Keratinocyte (primary cell): ENCODE measurements around the gene SRP54. TPM values are rescaled to one million over a fixed set of nuclear protein-coding genes. Genes with fewer than 3 reads are reported as not detected.

Experiments
- DNase-seq: peaks from one replicate; pipeline ENCODE4 v3.0.0-alpha.2; 2011; ENCODE audit warnings: low read depth, missing footprints, low spot score
- FAIRE-seq: peaks from 2 replicates; lab custom pipeline; 2011; peaks lifted over from hg19 to GRCh38; lab: Jason Lieb, UNC
- H2AFZ ChIP-seq: 2 replicates; pipeline ENCODE4 v1.6.0; 2012; ENCODE audit warnings: low read length, control low read depth, inconsistent platforms; ENCODE audit not compliant: control insufficient read depth
- H3K27ac ChIP-seq: 2 replicates; pipeline ENCODE4 v1.5.1; 2011; ENCODE audit warnings: low read length; ENCODE audit not compliant: control insufficient read depth, insufficient read depth
- H3K27me3 ChIP-seq: 3 replicates; pipeline ENCODE4 v1.6.0; 2011; ENCODE audit warnings: low read length; ENCODE audit not compliant: control insufficient read depth, insufficient read depth; ENCODE audit errors: extremely low read depth
- H3K36me3 ChIP-seq, 2 experiments: 2 replicates in 1 of 2; 3 replicates in 1 of 2; pipeline ENCODE4 v1.5.1; 2011; ENCODE audit warnings: low read length in 2 of 2, mild to moderate bottlenecking in 1 of 2; ENCODE audit not compliant: control insufficient read depth in 2 of 2, insufficient read depth in 2 of 2; ENCODE audit errors: extremely low read depth in 1 of 2
- H3K4me1 ChIP-seq: 3 replicates; pipeline ENCODE4 v1.5.1; 2011; ENCODE audit warnings: low read length; ENCODE audit not compliant: control insufficient read depth, insufficient read depth; ENCODE audit errors: extremely low read depth
- H3K4me2 ChIP-seq: 3 replicates; pipeline ENCODE4 v1.6.0; 2011; ENCODE audit warnings: low read depth, low read length; ENCODE audit not compliant: control insufficient read depth, insufficient read depth; ENCODE audit errors: extremely low read depth
- H3K4me3 ChIP-seq, 3 experiments: fragments of 200-600 bp in 1 of 3; sonication (generic) in 1 of 3; 2 replicates in 2 of 3; 3 replicates in 1 of 3; pipeline ENCODE4 v1.5.1; 2011 to 2016; ENCODE audit warnings: low read length in 3 of 3, mild to moderate bottlenecking in 3 of 3, control low read depth in 2 of 3, inconsistent platforms in 1 of 3, low read depth in 1 of 3, mixed read lengths in 1 of 3, mixed run types in 1 of 3, moderate library complexity in 1 of 3; ENCODE audit not compliant: control insufficient read depth in 2 of 3, insufficient read depth in 2 of 3; ENCODE audit errors: extremely low read depth in 1 of 3
- H3K79me2 ChIP-seq: 2 replicates; pipeline ENCODE4 v1.6.0; 2012; ENCODE audit warnings: low read length; ENCODE audit not compliant: control insufficient read depth, insufficient read depth
- H3K9ac ChIP-seq: 3 replicates; pipeline ENCODE4 v1.6.0; 2011; ENCODE audit warnings: low read length; ENCODE audit not compliant: control insufficient read depth, insufficient read depth; ENCODE audit errors: extremely low read depth
- H3K9me1 ChIP-seq: 3 replicates; pipeline ENCODE4 v1.6.0; 2011; ENCODE audit warnings: low read length; ENCODE audit not compliant: control insufficient read depth, insufficient read depth; ENCODE audit errors: extremely low read depth
- H3K9me3 ChIP-seq: 2 replicates; pipeline ENCODE4 v1.5.1; 2012; ENCODE audit warnings: low read depth, low read length; ENCODE audit not compliant: control insufficient read depth
- H4K20me1 ChIP-seq: 3 replicates; pipeline ENCODE4 v1.6.0; 2011; ENCODE audit warnings: low read length; ENCODE audit not compliant: control insufficient read depth, insufficient read depth; ENCODE audit errors: extremely low read depth
- CTCF ChIP-seq, 3 experiments: IDR thresholded peaks in 1 of 3; conservative IDR thresholded peaks in 1 of 3; optimal IDR thresholded peaks in 1 of 3; 2 replicates in 2 of 3; 3 replicates in 1 of 3; pipeline versions ENCODE3 to v1.5.1; 2011; ENCODE audit warnings: low read length in 3 of 3, mild to moderate bottlenecking in 3 of 3, moderate library complexity in 2 of 3, control low read depth in 1 of 3, inconsistent platforms in 1 of 3; ENCODE audit not compliant: insufficient read depth in 2 of 3; ENCODE audit errors: extremely low read depth in 1 of 3
- EZH2 ChIP-seq: IDR thresholded peaks from one replicate; pipeline ENCODE4 v1.6.1; 2012; ENCODE audit warnings: inconsistent platforms, mild to moderate bottlenecking, low read length, moderate library complexity
- dilution Hi-C: fragments of 300-500 bp; cut with MboI; formaldehyde crosslinking; loops from one replicate; pipeline ENCODE4 v1.7.0; 2020; ENCODE audit warnings: low sequenced_read_pairs; ENCODE audit not compliant: extremely low pct_ligation_motif_present
- polyA plus RNA-seq, 5 experiments: library from polyadenylated mRNA; depleted of rRNA in 3 of 5; stranded (reverse) in 3 of 5; stranded (forward) in 1 of 5; unstranded in 1 of 5; fragments of >200 nt; gene quantifications; 1 replicate in 1 of 5; 2 replicates in 3 of 5; 3 replicates in 1 of 5; pipeline versions ENCODE4 v1.2.1 to v1.2.3, GENCODE V29; 2011 to 2012; ENCODE audit warnings: missing spikeins in 2 of 5, low read depth in 1 of 5, low replicate concordance in 1 of 5

SRP54 gene
- polyA plus RNA-seq, 1 donor (not counting 4 experiments of a cell fraction or from before 2014, with no cell fraction given), result 41.6 TPM

DNA sequence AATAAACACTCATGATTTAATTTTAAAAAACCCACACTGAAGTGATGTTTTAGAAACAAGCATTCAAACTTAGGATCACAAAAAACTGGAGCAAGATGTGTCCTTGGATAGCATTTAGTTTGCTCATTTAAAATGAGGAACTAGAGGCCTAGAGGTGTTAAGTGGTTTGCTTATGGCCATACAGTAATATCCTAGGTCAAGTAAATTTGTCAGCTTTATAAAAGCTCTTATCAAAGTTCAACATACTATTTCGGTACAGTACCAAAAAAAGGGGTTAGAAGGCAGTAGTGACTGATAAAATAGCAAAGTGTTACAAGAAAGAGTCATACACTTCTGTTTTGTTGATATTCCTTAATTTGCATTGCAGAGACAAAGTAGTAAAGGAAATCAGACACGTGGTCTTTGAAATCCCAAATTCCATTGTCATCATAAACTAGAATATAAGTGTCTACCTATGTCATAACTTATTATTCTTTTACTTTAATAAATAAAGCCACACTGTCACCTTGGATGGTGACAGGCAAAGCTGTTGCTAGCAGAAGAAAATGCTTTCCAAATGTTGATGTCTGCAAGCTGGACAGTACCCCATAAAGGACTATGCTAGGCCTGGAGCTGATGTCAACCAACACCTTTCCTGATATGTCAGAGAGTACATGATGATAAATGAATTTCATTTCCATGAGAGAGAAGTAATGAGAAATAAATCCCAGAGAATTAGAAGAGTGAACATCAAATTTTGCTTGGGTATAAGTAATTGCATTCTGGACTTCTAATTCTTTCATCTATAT, 17.6 kb upstream of the SRP54 start:
- H3K4me1 ChIP-seq, result no peaks in the 10 kb centered on the region
- no peak overlapping the region for H3K4me3 ChIP-seq
- DNase-seq, result no peak
- H3K27ac ChIP-seq, result no peak overlapping the region
- no peaks in the 10 kb centered on the region for H3K9me1 ChIP-seq
- H4K20me1 ChIP-seq, result no peaks in the 10 kb centered on the region
- TF ChIP-seq CTCF (optimal IDR thresholded peaks at IDR 0.05 in 1 of 3, IDR thresholded peaks at IDR 0.05 in 1 of 3, conservative IDR thresholded peaks at IDR 0.05 in 1 of 3; ENCODE audit: extremely low read depth in 1 of 3, insufficient read depth in 2 of 3, low read length in 3 of 3), result no peak
- no peak for TF ChIP-seq EZH2
- no peak overlapping the region for H2AFZ ChIP-seq
- H3K9ac ChIP-seq, result no peak overlapping the region
- no peak for FAIRE-seq
- no peaks in the 10 kb centered on the region for H3K79me2 ChIP-seq
- no peaks in the 10 kb centered on the region for H3K9me3 ChIP-seq
- H3K4me2 ChIP-seq, result no peak overlapping the region
- H3K27me3 ChIP-seq, result no peaks in the 10 kb centered on the region
- no peaks in the 10 kb centered on the region for H3K36me3 ChIP-seq
- dilution Hi-C loops, result no loop called here

GRCh38 chr14:34965912-34966311, 16.9 kb upstream of the SRP54 start:
- Histone ChIP-seq H3K4me1 (no peaks in the 10 kb centered on the region), H3K9ac (no peak overlapping the region), H3K27me3 (no peaks in the 10 kb centered on the region), H3K36me3 (no peaks in the 10 kb centered on the region), H3K4me2 (no peak overlapping the region), H2AFZ (no peak overlapping the region), H3K27ac (no peak overlapping the region), H3K9me3 (no peaks in the 10 kb centered on the region), H3K4me3 (no peak overlapping the region), H3K9me1 (no peaks in the 10 kb centered on the region), H4K20me1 (no peaks in the 10 kb centered on the region), H3K79me2 (no peaks in the 10 kb centered on the region)
- DNase-seq (no peak), FAIRE-seq (no peak)
- dilution Hi-C loops, result no loop called here
- TF ChIP-seq EZH2 (no peak), CTCF (optimal IDR thresholded peaks at IDR 0.05 in 1 of 3, IDR thresholded peaks at IDR 0.05 in 1 of 3, conservative IDR thresholded peaks at IDR 0.05 in 1 of 3; ENCODE audit: extremely low read depth in 1 of 3, insufficient read depth in 2 of 3, low read length in 3 of 3) (no peak)
